ENCODE results near the gene OAS1. TPM values are rescaled to one million over a fixed set of nuclear protein-coding genes. Genes with fewer than 3 reads are reported as not detected.

OAS1 gene
- total RNA-seq, result 2.9 and 6.4 TPM in 2 replicates
- 5.7 and 5.8 TPM in 2 replicates for polyA plus RNA-seq
- polyA plus RNA-seq (2011; cell fraction: cytosol; rRNA removed), result 5.1 and 7.9 TPM in 2 replicates
- polyA plus RNA-seq (2011; cell fraction: nucleus; rRNA removed), result 5.7 and 6.4 TPM in 2 replicates
- 18.1 and 20.1 TPM in 2 replicates for polyA plus RNA-seq (2012)
- polyA minus RNA-seq, result 7.1 and 14.1 TPM in 2 replicates
- polyA minus RNA-seq (2011; cell fraction: cytosol; rRNA and poly(A)+ RNA removed), result 17.4 TPM
- 2.5 and 3.8 TPM in 2 replicates for polyA minus RNA-seq (2011; cell fraction: nucleus; rRNA and poly(A)+ RNA removed)
- Bru-seq, nascent RNA, result percentile 43 among the genes with signal in this experiment
- percentile 26 among the genes with signal in this experiment for BruChase-seq, experiment 1, labeled RNA remaining after a 6-hour chase
- percentile 25 among the genes with signal in this experiment for BruChase-seq, experiment 2, labeled RNA remaining after a 2-hour chase
- long read RNA-seq, transcript OAS1-203 (5 exons, 1,990 nt), result major isoform, 5 of 12 reads
- long read RNA-seq, partial matches to known transcripts, result 0 of 12 reads
- long read RNA-seq, other reads (novel, unspliced or antisense), result 5 of 12 reads

DNA sequence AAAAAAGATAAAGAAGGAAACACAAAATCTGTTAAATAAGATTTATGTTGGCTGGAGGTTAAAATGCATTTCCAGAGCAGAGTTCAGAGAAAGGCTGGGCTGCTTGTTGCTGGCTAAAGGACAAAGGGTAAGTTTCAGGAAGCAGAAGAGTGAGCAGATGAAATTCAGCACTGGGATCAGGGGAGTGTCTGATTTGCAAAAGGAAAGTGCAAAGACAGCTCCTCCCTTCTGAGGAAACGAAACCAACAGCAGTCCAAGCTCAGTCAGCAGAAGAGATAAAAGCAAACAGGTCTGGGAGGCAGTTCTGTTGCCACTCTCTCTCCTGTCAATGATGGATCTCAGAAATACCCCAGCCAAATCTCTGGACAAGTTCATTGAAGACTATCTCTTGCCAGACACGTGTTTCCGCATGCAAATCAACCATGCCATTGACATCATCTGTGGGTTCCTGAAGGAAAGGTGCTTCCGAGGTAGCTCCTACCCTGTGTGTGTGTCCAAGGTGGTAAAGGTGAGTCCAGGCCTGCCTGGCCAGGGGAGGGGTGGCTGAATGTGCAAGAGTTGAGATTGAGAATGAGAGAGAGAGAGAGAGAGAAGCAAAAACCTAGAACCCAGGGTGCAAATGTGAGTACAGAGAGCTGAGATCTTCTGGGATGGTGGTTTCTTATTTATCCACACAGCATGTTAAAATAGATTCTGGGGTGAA, at the start of gene OAS1:
TSS of gene OAS1 (plus strand) at position 251 of the 703 bp plus-strand sequence. CDS start at position 329, 78 bp downstream.
- Histone ChIP-seq H3K36me3 (ENCODE audit: control insufficient read depth in 2 of 2, extremely low read depth in 1 of 2, insufficient read depth in 2 of 2, low read length in 2 of 2) (no peaks in the 10 kb centered on the region), H3K4me2 (ENCODE audit: insufficient read depth, low read length) (peak within 1 kb of the TSS; percentile 85), H2AFZ (ENCODE audit: low read depth, low read length) (peak within 1 kb of the TSS; percentile 97), H3K4me3 (replicated peaks in 1 of 3; ENCODE audit: insufficient read depth in 1 of 3, low read depth in 1 of 3, low read length in 3 of 3) (peak within 1 kb of the TSS in 1 of 3 experiments; percentile 36), H3K9ac (replicated peaks; ENCODE audit: extremely low read depth, insufficient read depth, low read length) (peak within 1 kb of the TSS; percentile 6), H3K9me3 (replicated peaks; ENCODE audit: control insufficient read depth, insufficient read depth, low read length) (no peaks in the 10 kb centered on the region), H3K27ac (ENCODE audit: insufficient read depth, low read depth, low read length) (no peak within 1 kb of the TSS), H4K20me1 (replicated peaks; ENCODE audit: control insufficient read depth, extremely low read depth, insufficient read depth, low read length) (no peaks in the 10 kb centered on the region), H3K4me1 (ENCODE audit: control insufficient read depth, extremely low read depth, insufficient read depth, low read length) (peaks cover 48% of the 10 kb centered on the region), H3K27me3 (ENCODE audit: control insufficient read depth in 2 of 2, insufficient read depth in 2 of 2, low read length in 2 of 2) (no peaks in the 10 kb centered on the region), H3K79me2 (ENCODE audit: control insufficient read depth, insufficient read depth, low read length) (no peaks in the 10 kb centered on the region), H3K9me1 (replicated peaks; ENCODE audit: control insufficient read depth, extremely low read depth, insufficient read depth, low read length) (no peaks in the 10 kb centered on the region)
- peak; percentile 75 for DNase-seq (ENCODE audit: low read depth, low spot score)
- POLR2A ChIA-PET, result no interaction called here
- dilution Hi-C loops (cut with MboI; ENCODE audit: extremely low pct_ligation_motif_present, low sequenced_read_pairs), result no loop called here
- CTCF ChIA-PET, result interaction anchor here (0.7 to 2.0 kb wide), 7 partner anchors 10 to 123 kb away, joined by 3 to 14 read pairs (median 3); no protein-coding TSS in a partner anchor
- intact Hi-C loops (cut with micrococcal nuclease), result no loop called here
- TF ChIP-seq, protein P1, sequence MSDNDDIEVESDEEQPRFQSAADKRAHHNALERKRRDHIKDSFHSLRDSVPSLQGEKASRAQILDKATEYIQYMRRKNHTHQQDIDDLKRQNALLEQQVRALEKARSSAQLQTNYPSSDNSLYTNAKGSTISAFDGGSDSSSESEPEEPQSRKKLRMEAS (IDR thresholded peaks at IDR 0.05; ENCODE audit: insufficient read depth, insufficient read length), result peak; percentile 35
- TF ChIP-seq, protein P2, sequence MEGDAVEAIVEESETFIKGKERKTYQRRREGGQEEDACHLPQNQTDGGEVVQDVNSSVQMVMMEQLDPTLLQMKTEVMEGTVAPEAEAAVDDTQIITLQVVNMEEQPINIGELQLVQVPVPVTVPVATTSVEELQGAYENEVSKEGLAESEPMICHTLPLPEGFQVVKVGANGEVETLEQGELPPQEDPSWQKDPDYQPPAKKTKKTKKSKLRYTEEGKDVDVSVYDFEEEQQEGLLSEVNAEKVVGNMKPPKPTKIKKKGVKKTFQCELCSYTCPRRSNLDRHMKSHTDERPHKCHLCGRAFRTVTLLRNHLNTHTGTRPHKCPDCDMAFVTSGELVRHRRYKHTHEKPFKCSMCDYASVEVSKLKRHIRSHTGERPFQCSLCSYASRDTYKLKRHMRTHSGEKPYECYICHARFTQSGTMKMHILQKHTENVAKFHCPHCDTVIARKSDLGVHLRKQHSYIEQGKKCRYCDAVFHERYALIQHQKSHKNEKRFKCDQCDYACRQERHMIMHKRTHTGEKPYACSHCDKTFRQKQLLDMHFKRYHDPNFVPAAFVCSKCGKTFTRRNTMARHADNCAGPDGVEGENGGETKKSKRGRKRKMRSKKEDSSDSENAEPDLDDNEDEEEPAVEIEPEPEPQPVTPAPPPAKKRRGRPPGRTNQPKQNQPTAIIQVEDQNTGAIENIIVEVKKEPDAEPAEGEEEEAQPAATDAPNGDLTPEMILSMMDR (IDR thresholded peaks at IDR 0.05; ENCODE audit: extremely low read depth in 1 of 2, insufficient read depth in 1 of 2, low read depth in 1 of 2, low read length in 2 of 2), result no peak
- peak; percentile 43 for TF ChIP-seq POLR2A (IDR thresholded peaks at IDR 0.05; ENCODE audit: low read depth, low read length)
- peak; percentile 78 for FAIRE-seq
- BruUV-seq (replicated peaks), result no TSS peak

All from endothelial cell of umbilical vein (primary cell).